ENCODE results near the gene PDLIM7. TPM values are rescaled to one million over a fixed set of nuclear protein-coding genes. Genes with fewer than 3 reads are reported as not detected.

Gene PDLIM7
- total and polyA plus RNA-seq, 4 donors = 184 to 1,248 (median 620) TPM

GRCh38 chr5:177527595-177527994, 30.2 kb upstream of the PDLIM7 start:
- Histone ChIP-seq H3K9me3 (ENCODE audit: control insufficient read depth, low read length) (no peaks in the 10 kb centered on the region), H3K27ac (ENCODE audit: low read depth in 1 of 2, low read length in 2 of 2) (no peak overlapping the region), H3K4me3 (ENCODE audit: low read length in 2 of 2) (no peak overlapping the region), H3K27me3 (ENCODE audit: control insufficient read depth in 1 of 2, insufficient read depth in 2 of 2, low read length in 1 of 2) (no peaks in the 10 kb centered on the region), H3K4me1 (ENCODE audit: control insufficient read depth in 1 of 2, insufficient read depth in 2 of 2, low read length in 2 of 2) (no peaks in the 10 kb centered on the region), H3K36me3 (ENCODE audit: control insufficient read depth in 1 of 2, insufficient read depth in 2 of 2, low read length in 1 of 2) (peaks cover 0 to 12% of the 10 kb centered on the region in 2 donors)
- intact Hi-C loops (cut with DNase I) = no loop called here
- 86 to 90% methylated on average over 8 of the region's 8 CpGs for WGBS, 2 donors
- no peak for ATAC-seq (ENCODE audit: low FRiP score)
- peak in 1 of 2 donors; percentile 62 for DNase-seq

GRCh38 chr5:177526791-177527190, 29.4 kb upstream of the PDLIM7 start:
- DNase-seq = peak; percentile 9 to 30
- H3K4me3 ChIP-seq (ENCODE audit: low read length in 2 of 2) = no peak overlapping the region
- peaks cover 0 to 11% of the 10 kb centered on the region in 2 donors for H3K36me3 ChIP-seq (ENCODE audit: control insufficient read depth in 1 of 2, insufficient read depth in 2 of 2, low read length in 1 of 2)
- H3K9me3 ChIP-seq (ENCODE audit: control insufficient read depth, low read length) = no peaks in the 10 kb centered on the region
- H3K4me1 ChIP-seq (ENCODE audit: control insufficient read depth in 1 of 2, insufficient read depth in 2 of 2, low read length in 2 of 2) = no peaks in the 10 kb centered on the region
- WGBS, 2 donors = 83 to 85% methylated on average over 6 of the region's 6 CpGs
- no peak overlapping the region for H3K27ac ChIP-seq (ENCODE audit: low read depth in 1 of 2, low read length in 2 of 2)
- H3K27me3 ChIP-seq (ENCODE audit: control insufficient read depth in 1 of 2, insufficient read depth in 2 of 2, low read length in 1 of 2) = no peaks in the 10 kb centered on the region
- ATAC-seq (ENCODE audit: low FRiP score) = no peak
- intact Hi-C loops (cut with DNase I) = no loop called here

GRCh38 chr5:177526191-177526590, 28.8 kb upstream of the PDLIM7 start:
- no peak for ATAC-seq (ENCODE audit: low FRiP score)
- Histone ChIP-seq H3K9me3 (ENCODE audit: control insufficient read depth, low read length) (no peaks in the 10 kb centered on the region), H3K27me3 (ENCODE audit: control insufficient read depth in 1 of 2, insufficient read depth in 2 of 2, low read length in 1 of 2) (no peaks in the 10 kb centered on the region), H3K36me3 (ENCODE audit: control insufficient read depth in 1 of 2, insufficient read depth in 2 of 2, low read length in 1 of 2) (peaks cover 0 to 13% of the 10 kb centered on the region in 2 donors), H3K4me3 (ENCODE audit: low read length in 2 of 2) (no peak overlapping the region), H3K4me1 (ENCODE audit: control insufficient read depth in 1 of 2, insufficient read depth in 2 of 2, low read length in 2 of 2) (no peaks in the 10 kb centered on the region), H3K27ac (ENCODE audit: low read depth in 1 of 2, low read length in 2 of 2) (no peak overlapping the region)
- peak; percentile 28 to 30 for DNase-seq
- 91% methylated on average over 4 of the region's 4 CpGs for WGBS, 2 donors
- intact Hi-C loops (cut with DNase I) = no loop called here

- WGBS, 2 donors = 60 to 62% methylated on average over 10 of the region's 10 CpGs
- ATAC-seq (ENCODE audit: low FRiP score) = no peak
- intact Hi-C loops (cut with DNase I) = no loop called here
These were observed 27.7 kb upstream of the PDLIM7 start for GRCh38 chr5:177524941-177525655.

GRCh38 chr5:177524539-177524900, 27.1 kb upstream of the PDLIM7 start:
- intact Hi-C loops (cut with DNase I) = no loop called here
- DNase-seq (peak in 1 of 2 donors; percentile 42), ATAC-seq (ENCODE audit: low FRiP score) (no peak)
- 89 to 92% methylated on average over 12 of the region's 12 CpGs for WGBS, 2 donors
- H3K4me3 ChIP-seq (ENCODE audit: low read length in 2 of 2) = no peak overlapping the region
- no peaks in the 10 kb centered on the region for H3K9me3 ChIP-seq (ENCODE audit: control insufficient read depth, low read length)
- H3K36me3 ChIP-seq (ENCODE audit: control insufficient read depth in 1 of 2, insufficient read depth in 2 of 2, low read length in 1 of 2) = peaks cover 3 to 12% of the 10 kb centered on the region in 2 donors
- H3K27me3 ChIP-seq (ENCODE audit: control insufficient read depth in 1 of 2, insufficient read depth in 2 of 2, low read length in 1 of 2) = no peaks in the 10 kb centered on the region
- H3K27ac ChIP-seq (ENCODE audit: low read depth in 1 of 2, low read length in 2 of 2) = no peak overlapping the region
- no peaks in the 10 kb centered on the region for H3K4me1 ChIP-seq (ENCODE audit: control insufficient read depth in 1 of 2, insufficient read depth in 2 of 2, low read length in 2 of 2)

More at GRCh38 chr5:177524941-177525655, 27.7 kb upstream of the PDLIM7 start:
- H3K4me3 ChIP-seq (ENCODE audit: low read length in 2 of 2) = no peak overlapping the region
- H3K4me1 ChIP-seq (ENCODE audit: control insufficient read depth in 1 of 2, insufficient read depth in 2 of 2, low read length in 2 of 2) = no peaks in the 10 kb centered on the region
- H3K27me3 ChIP-seq (ENCODE audit: control insufficient read depth in 1 of 2, insufficient read depth in 2 of 2, low read length in 1 of 2) = no peaks in the 10 kb centered on the region
- peaks cover 3 to 12% of the 10 kb centered on the region in 2 donors for H3K36me3 ChIP-seq (ENCODE audit: control insufficient read depth in 1 of 2, insufficient read depth in 2 of 2, low read length in 1 of 2)
- no peak overlapping the region for H3K27ac ChIP-seq (ENCODE audit: low read depth in 1 of 2, low read length in 2 of 2)
- peak; percentile 32 to 60 for DNase-seq
- no peaks in the 10 kb centered on the region for H3K9me3 ChIP-seq (ENCODE audit: control insufficient read depth, low read length)

GRCh38 chr5:177523711-177524538, 26.5 kb upstream of the PDLIM7 start:
- no peaks in the 10 kb centered on the region for H3K27me3 ChIP-seq (ENCODE audit: control insufficient read depth in 1 of 2, insufficient read depth in 2 of 2, low read length in 1 of 2)
- H3K27ac ChIP-seq (ENCODE audit: low read depth in 1 of 2, low read length in 2 of 2) = no peak overlapping the region
- no peaks in the 10 kb centered on the region for H3K4me1 ChIP-seq (ENCODE audit: control insufficient read depth in 1 of 2, insufficient read depth in 2 of 2, low read length in 2 of 2)
- intact Hi-C loops (cut with DNase I) = no loop called here
- H3K9me3 ChIP-seq (ENCODE audit: control insufficient read depth, low read length) = no peaks in the 10 kb centered on the region
- 90 to 94% methylated on average over 17 to 19 of the region's 19 CpGs for WGBS, 2 donors
- H3K36me3 ChIP-seq (ENCODE audit: control insufficient read depth in 1 of 2, insufficient read depth in 2 of 2, low read length in 1 of 2) = peaks cover 3 to 12% of the 10 kb centered on the region in 2 donors
- peak; percentile 44 to 70 for DNase-seq
- ATAC-seq (ENCODE audit: low FRiP score) = no peak
- H3K4me3 ChIP-seq (ENCODE audit: low read length in 2 of 2) = no peak overlapping the region

GRCh38 chr5:177520916-177521513, 23.6 kb upstream of the PDLIM7 start:
- WGBS, 2 donors = 79 to 88% methylated on average over 2 of the region's 2 CpGs

GRCh38 chr5:177520271-177520670, 22.9 kb upstream of the PDLIM7 start:
- no peaks in the 10 kb centered on the region for H3K4me1 ChIP-seq (ENCODE audit: control insufficient read depth in 1 of 2, insufficient read depth in 2 of 2, low read length in 2 of 2)
- DNase-seq = peak; percentile 27 to 29
- H3K9me3 ChIP-seq (ENCODE audit: control insufficient read depth, low read length) = no peaks in the 10 kb centered on the region
- no peak overlapping the region for H3K27ac ChIP-seq (ENCODE audit: low read depth in 1 of 2, low read length in 2 of 2)
- no peak overlapping the region for H3K4me3 ChIP-seq (ENCODE audit: low read length in 2 of 2)
- no peaks in the 10 kb centered on the region for H3K27me3 ChIP-seq (ENCODE audit: control insufficient read depth in 1 of 2, insufficient read depth in 2 of 2, low read length in 1 of 2)
- H3K36me3 ChIP-seq (ENCODE audit: control insufficient read depth in 1 of 2, insufficient read depth in 2 of 2, low read length in 1 of 2) = peaks cover 3 to 9% of the 10 kb centered on the region in 2 donors
- 89 to 90% methylated on average over 3 of the region's 3 CpGs for WGBS, 2 donors
- intact Hi-C loops (cut with DNase I) = no loop called here
- ATAC-seq (ENCODE audit: low FRiP score) = no peak

More at GRCh38 chr5:177520916-177521513, 23.6 kb upstream of the PDLIM7 start:
- Histone ChIP-seq H3K36me3 (ENCODE audit: control insufficient read depth in 1 of 2, insufficient read depth in 2 of 2, low read length in 1 of 2) (peaks cover 3 to 9% of the 10 kb centered on the region in 2 donors), H3K4me3 (ENCODE audit: low read length in 2 of 2) (no peak overlapping the region), H3K4me1 (ENCODE audit: control insufficient read depth in 1 of 2, insufficient read depth in 2 of 2, low read length in 2 of 2) (no peaks in the 10 kb centered on the region), H3K27ac (ENCODE audit: low read depth in 1 of 2, low read length in 2 of 2) (no peak overlapping the region), H3K27me3 (ENCODE audit: control insufficient read depth in 1 of 2, insufficient read depth in 2 of 2, low read length in 1 of 2) (no peaks in the 10 kb centered on the region), H3K9me3 (ENCODE audit: control insufficient read depth, low read length) (no peaks in the 10 kb centered on the region)
- ATAC-seq (ENCODE audit: low FRiP score) (no peak), DNase-seq (peak; percentile 25 to 46)
- intact Hi-C loops (cut with DNase I) = no loop called here
